B cell (primary cell): Measurements from ENCODE around the gene CUZD1.

Experiments
- EZH2 ChIP-seq: IDR thresholded peaks from 2 replicates; pipeline ENCODE4 v1.6.1; 2012; ENCODE audit warnings: borderline replicate concordance, low read depth, mild to moderate bottlenecking, moderate library complexity, low read length; ENCODE audit not compliant: insufficient read depth, poor library complexity, severe bottlenecking
- TF ChIP-seq, protein P1 (sequence below): fragments of 200-600 bp; IDR thresholded peaks from one replicate; pipeline ENCODE4 v1.8.0; 2022; ENCODE audit warnings: antibody characterized with exemption, mild to moderate bottlenecking

DNA sequence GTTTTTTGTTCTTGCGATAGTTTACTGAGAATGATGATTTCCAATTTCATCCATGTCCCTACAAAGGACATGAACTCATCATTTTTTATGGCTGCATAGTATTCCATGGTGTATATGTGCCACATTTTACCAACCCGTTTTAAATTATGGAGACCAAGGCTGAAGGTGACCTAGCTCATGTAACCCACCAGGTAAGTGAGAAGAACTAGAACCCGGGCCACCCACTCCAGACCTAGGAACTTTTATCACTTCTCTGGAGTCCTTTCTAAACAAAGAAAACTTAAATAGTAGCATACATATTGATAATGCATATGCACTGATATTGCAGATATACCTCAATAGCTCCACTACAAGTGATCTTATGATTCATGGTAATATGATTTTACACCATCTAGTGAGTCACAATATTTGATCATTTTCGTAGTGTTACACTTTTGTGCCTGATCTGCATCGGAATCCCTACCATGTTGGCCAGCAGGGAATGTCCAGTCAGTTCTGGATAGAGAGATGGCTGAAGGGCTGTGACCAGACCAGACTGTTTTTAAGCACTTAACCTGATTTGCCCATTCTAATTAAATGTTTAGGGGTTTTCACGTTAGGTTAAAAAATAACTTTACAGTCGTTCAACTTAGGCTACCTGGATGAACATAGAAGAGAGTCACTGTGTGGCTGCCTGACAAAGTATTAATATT, 15.2 kb downstream of the CUZD1 start:
- TF ChIP-seq, protein P1, sequence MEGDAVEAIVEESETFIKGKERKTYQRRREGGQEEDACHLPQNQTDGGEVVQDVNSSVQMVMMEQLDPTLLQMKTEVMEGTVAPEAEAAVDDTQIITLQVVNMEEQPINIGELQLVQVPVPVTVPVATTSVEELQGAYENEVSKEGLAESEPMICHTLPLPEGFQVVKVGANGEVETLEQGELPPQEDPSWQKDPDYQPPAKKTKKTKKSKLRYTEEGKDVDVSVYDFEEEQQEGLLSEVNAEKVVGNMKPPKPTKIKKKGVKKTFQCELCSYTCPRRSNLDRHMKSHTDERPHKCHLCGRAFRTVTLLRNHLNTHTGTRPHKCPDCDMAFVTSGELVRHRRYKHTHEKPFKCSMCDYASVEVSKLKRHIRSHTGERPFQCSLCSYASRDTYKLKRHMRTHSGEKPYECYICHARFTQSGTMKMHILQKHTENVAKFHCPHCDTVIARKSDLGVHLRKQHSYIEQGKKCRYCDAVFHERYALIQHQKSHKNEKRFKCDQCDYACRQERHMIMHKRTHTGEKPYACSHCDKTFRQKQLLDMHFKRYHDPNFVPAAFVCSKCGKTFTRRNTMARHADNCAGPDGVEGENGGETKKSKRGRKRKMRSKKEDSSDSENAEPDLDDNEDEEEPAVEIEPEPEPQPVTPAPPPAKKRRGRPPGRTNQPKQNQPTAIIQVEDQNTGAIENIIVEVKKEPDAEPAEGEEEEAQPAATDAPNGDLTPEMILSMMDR: no peak
- no peak for TF ChIP-seq EZH2
